Activated CD4-positive, alpha-beta T cell treated with anti-CD3 and anti-CD28 coated beads for 24 hours (primary cell): ENCODE data around the gene PFDN4.
A peak's percentile ranks its signal among the peaks of the same experiment; 100 is the strongest.

Source experiments
- DNase-seq, 2 donors: peaks; one replicate each; pipeline ENCODE4 v3.0.0-alpha.2; 2020; ENCODE audit warnings: low read depth in 2 of 2

The PFDN4 gene

GRCh38 chr20:54207743-54208547 is at the start of gene PFDN4:
Gene PFDN4, plus strand, starts transcription at chr20:54208087. Its CDS starts 14 bp downstream, at chr20:54208101.
- peak; percentile 64 to 72 for DNase-seq

- DNase-seq = no peak
Measured at GRCh38 chr20:54158226-54158625, 49.7 kb upstream of the PFDN4 start.

- no peak for DNase-seq
Measured at GRCh38 chr20:54158856-54159418, 49.0 kb upstream of the PFDN4 start.

GRCh38 chr20:54160065-54161007 is 47.6 kb upstream of the PFDN4 start:
- no peak for DNase-seq

- no peak for DNase-seq
Measured at GRCh38 chr20:54161008-54161820, 46.7 kb upstream of the PFDN4 start.

GRCh38 chr20:54161821-54162149 is 46.1 kb upstream of the PFDN4 start:
- no peak for DNase-seq

- no peak for DNase-seq
Measured at GRCh38 chr20:54162378-54163009, 45.4 kb upstream of the PFDN4 start.

- DNase-seq = no peak
Measured at GRCh38 chr20:54163402-54163801, 44.5 kb upstream of the PFDN4 start.

GRCh38 chr20:54165014-54165413 is 42.9 kb upstream of the PFDN4 start:
- DNase-seq = no peak

GRCh38 chr20:54165803-54166202 is 42.1 kb upstream of the PFDN4 start:
- DNase-seq = no peak

GRCh38 chr20:54166987-54167662 is 40.8 kb upstream of the PFDN4 start:
- DNase-seq = no peak

GRCh38 chr20:54167909-54168872 is 39.7 kb upstream of the PFDN4 start:
- no peak for DNase-seq

- DNase-seq = no peak
Measured at GRCh38 chr20:54168961-54169862, 38.7 kb upstream of the PFDN4 start.

- no peak for DNase-seq
Measured at GRCh38 chr20:54170026-54170471, 37.8 kb upstream of the PFDN4 start.

GRCh38 chr20:54170963-54171362 is 36.9 kb upstream of the PFDN4 start:
- no peak for DNase-seq

- DNase-seq = no peak
Measured at GRCh38 chr20:54172532-54172855, 35.4 kb upstream of the PFDN4 start.

GRCh38 chr20:54172856-54173652 is 34.8 kb upstream of the PFDN4 start:
- no peak for DNase-seq
